Ishikawa (cell line): Measurements from ENCODE around the gene TAF11L13.
"Not testable (repeated sequence)": the region's sequence is repeated elsewhere in the genome, so short reads cannot be mapped to it uniquely, and the experiment has no call there.

Source experiments
- CEBPB ChIP-seq: IDR thresholded peaks from 2 replicates; pipeline ENCODE4 v1.6.1; 2012
- CREB1 ChIP-seq: IDR thresholded peaks from 2 replicates; pipeline ENCODE4 v1.6.1; 2012; ENCODE audit warnings: low read depth
- EP300 ChIP-seq: IDR thresholded peaks from 2 replicates; pipeline ENCODE4 v1.6.1; 2012; ENCODE audit warnings: borderline replicate concordance
- FOXM1 ChIP-seq: IDR thresholded peaks from 2 replicates; pipeline ENCODE4 v1.6.1; 2012; ENCODE audit warnings: low read depth, borderline replicate concordance
- MAX ChIP-seq: IDR thresholded peaks from 2 replicates; pipeline ENCODE4 v1.6.1; 2012
- RAD21 ChIP-seq: IDR thresholded peaks from 2 replicates; pipeline ENCODE4 v1.6.1; 2012; ENCODE audit warnings: low read depth
- TAF1 ChIP-seq: IDR thresholded peaks from 2 replicates; pipeline ENCODE4 v1.6.1; 2012; ENCODE audit warnings: low read depth, mild to moderate bottlenecking
- TCF12 ChIP-seq: IDR thresholded peaks from 2 replicates; pipeline ENCODE4 v1.6.1; 2012; ENCODE audit warnings: low read depth
- USF1 ChIP-seq: IDR thresholded peaks from 2 replicates; pipeline ENCODE4 v1.6.1; 2012
- TF ChIP-seq, protein P1 (sequence below): IDR thresholded peaks from 2 replicates; pipeline ENCODE4 v1.6.1; 2012; ENCODE audit warnings: low read depth, mild to moderate bottlenecking

- TF ChIP-seq, protein P1, sequence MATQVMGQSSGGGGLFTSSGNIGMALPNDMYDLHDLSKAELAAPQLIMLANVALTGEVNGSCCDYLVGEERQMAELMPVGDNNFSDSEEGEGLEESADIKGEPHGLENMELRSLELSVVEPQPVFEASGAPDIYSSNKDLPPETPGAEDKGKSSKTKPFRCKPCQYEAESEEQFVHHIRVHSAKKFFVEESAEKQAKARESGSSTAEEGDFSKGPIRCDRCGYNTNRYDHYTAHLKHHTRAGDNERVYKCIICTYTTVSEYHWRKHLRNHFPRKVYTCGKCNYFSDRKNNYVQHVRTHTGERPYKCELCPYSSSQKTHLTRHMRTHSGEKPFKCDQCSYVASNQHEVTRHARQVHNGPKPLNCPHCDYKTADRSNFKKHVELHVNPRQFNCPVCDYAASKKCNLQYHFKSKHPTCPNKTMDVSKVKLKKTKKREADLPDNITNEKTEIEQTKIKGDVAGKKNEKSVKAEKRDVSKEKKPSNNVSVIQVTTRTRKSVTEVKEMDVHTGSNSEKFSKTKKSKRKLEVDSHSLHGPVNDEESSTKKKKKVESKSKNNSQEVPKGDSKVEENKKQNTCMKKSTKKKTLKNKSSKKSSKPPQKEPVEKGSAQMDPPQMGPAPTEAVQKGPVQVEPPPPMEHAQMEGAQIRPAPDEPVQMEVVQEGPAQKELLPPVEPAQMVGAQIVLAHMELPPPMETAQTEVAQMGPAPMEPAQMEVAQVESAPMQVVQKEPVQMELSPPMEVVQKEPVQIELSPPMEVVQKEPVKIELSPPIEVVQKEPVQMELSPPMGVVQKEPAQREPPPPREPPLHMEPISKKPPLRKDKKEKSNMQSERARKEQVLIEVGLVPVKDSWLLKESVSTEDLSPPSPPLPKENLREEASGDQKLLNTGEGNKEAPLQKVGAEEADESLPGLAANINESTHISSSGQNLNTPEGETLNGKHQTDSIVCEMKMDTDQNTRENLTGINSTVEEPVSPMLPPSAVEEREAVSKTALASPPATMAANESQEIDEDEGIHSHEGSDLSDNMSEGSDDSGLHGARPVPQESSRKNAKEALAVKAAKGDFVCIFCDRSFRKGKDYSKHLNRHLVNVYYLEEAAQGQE = not testable (repeated sequence)
- TF ChIP-seq CEBPB, TAF1, RAD21, FOXM1, USF1, TCF12, MAX, CREB1, EP300: not testable (repeated sequence)
Measured at GRCh38 chr5:17603880-17604279, 28.0 kb upstream of the TAF11L13 start, which contains the start of gene TAF11L11.
